ENCODE results near the gene GPC5.
"Not testable (repeated sequence)": the region's sequence is repeated elsewhere in the genome, so short reads cannot be mapped to it uniquely, and the experiment has no call there.

Gene GPC5

GRCh38 chr13:92260363-92260762 lies 861.9 kb downstream of the GPC5 start:
- no peak for DNase-seq (ENCODE audit: low read depth in 2 of 2)

- DNase-seq (ENCODE audit: low read depth in 2 of 2), result no peak
Observed at GRCh38 chr13:92262100-92262788, 863.8 kb downstream of the GPC5 start.

- no peak for DNase-seq (ENCODE audit: low read depth in 2 of 2)
Observed at GRCh38 chr13:92265408-92265807, 867.0 kb downstream of the GPC5 start.

DNA sequence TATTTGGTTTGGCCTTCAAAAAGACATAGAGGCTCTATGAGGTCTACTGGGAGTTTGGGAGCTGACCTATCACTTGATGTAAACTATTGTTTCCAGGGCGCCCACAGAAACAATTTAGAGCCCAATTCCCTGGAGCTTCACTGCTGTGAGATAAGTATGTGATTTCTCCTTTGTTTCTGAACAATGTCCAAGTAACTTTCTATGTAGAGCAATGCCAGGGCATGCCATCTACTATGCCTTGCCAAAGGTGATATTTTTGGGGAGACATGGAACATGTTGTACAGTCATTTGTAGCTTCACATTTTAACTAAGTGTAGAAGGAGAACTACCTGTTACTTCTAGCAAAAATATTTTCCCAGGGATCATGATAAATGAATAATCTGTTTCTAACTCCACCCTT lies 872.6 kb downstream of the GPC5 start:
- DNase-seq (ENCODE audit: low read depth in 2 of 2), result no peak

- no peak for DNase-seq (ENCODE audit: low read depth in 2 of 2)
Observed at GRCh38 chr13:92272177-92272576, 873.8 kb downstream of the GPC5 start.

- not testable (repeated sequence) for DNase-seq (ENCODE audit: low read depth in 2 of 2)
Observed at GRCh38 chr13:92280986-92281385, 882.6 kb downstream of the GPC5 start.

DNA sequence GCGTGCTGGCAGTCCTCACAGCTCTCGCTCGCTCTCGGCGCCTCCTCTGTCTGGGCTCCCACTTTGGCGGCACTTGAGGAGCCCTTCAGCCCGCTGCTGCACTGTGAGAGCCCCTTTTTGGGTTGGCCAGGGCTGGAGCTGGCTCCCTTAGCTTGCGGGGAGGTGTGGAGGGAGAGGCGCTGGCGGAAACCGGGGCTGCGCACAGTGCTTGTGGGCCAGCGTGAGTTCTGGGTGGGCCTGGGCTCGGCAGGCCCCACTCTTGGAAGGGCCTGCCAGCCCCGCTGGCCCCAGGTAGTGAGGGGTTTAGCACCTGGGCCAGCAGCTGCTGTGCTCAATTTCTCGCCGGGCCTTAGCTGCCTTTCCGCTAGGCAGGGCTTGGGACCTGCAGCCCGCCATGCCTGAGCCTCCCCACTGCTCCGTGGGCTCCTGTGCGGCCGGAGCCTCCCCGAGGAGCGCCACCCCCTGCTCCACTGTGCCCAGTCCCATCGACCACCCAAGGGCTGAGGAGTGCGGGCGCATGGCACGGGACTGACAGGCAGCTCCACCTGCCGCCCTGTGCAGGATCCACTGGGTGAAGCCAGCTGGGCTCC lies 892.4 kb downstream of the GPC5 start:
- not testable (repeated sequence) for DNase-seq (ENCODE audit: low read depth in 2 of 2)

GRCh38 chr13:92294533-92294932 lies 896.1 kb downstream of the GPC5 start:
- DNase-seq (ENCODE audit: low read depth in 2 of 2), result not testable (repeated sequence)

DNA sequence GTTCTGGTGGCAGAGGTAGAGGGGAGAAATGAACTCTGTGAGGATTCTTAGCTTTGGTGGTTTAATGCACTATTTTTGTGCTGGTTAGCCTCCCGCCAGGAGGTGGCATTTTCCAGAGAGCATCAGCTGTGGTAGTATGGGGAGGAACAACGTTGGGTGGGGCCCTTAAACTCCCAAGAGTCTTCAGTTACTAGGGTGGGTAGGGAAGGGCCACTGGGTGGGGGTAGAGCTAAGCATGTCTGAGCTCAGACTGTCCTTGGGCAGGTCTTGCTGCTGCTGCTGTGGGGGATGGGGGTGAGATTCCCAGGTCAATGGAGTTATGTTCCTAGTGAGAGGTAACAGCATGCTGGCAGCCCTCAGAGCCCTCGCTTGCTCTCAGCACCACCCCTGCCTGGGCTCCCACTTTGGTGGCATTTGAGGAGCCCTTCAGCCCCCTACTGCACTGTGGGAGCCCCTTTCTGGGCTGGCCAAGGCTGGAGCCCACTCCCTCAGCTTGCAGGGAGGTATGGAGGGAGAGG lies 897.8 kb downstream of the GPC5 start:
- DNase-seq (ENCODE audit: low read depth in 2 of 2), result not testable (repeated sequence)

- DNase-seq (ENCODE audit: low read depth in 2 of 2), result no peak
Observed at GRCh38 chr13:92297971-92298942, 899.8 kb downstream of the GPC5 start.

- no peak for DNase-seq (ENCODE audit: low read depth in 2 of 2)
Observed at GRCh38 chr13:92300651-92301050, 902.2 kb downstream of the GPC5 start.

DNA sequence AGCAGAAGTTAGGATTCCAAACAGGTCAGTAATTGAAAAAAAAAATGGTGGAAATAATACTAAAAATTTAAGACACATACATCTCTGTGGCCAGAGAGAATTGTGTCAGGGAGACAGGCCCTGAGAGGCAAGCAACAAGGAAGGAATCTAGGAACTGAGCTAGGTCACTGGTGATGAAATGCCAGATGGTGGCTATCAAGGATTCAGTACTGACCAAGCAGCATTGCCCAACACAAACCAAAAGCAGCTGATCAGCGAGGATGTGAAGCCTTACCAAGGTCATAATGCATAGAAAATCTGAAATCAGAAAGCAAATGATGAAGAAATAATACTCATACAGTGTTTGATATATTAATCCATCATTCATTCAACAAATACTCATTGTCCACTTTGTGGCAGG lies 905.0 kb downstream of the GPC5 start:
- DNase-seq (ENCODE audit: low read depth in 2 of 2), result no peak

- DNase-seq (ENCODE audit: low read depth in 2 of 2), result no peak
Observed at GRCh38 chr13:92307752-92308151, 909.3 kb downstream of the GPC5 start.

DNA sequence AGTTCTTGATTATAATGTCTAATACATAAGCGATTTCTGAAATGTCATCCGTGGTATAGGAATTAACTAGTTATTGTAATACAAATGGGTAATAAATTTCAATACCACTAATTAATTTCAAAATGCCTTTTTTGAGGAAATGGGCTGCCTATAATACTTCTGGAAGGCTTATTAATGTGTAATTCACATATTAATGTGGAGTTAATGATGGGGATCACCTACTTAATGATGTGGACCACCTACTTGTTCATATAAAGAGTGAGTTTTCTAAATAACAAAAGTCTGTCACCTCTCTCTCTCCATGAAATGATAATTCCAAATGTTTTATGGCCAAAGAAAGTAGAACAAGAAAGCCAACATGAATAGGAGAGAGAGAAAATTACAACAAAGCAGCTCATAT lies 914.4 kb downstream of the GPC5 start:
- DNase-seq (ENCODE audit: low read depth in 2 of 2), result no peak

DNA sequence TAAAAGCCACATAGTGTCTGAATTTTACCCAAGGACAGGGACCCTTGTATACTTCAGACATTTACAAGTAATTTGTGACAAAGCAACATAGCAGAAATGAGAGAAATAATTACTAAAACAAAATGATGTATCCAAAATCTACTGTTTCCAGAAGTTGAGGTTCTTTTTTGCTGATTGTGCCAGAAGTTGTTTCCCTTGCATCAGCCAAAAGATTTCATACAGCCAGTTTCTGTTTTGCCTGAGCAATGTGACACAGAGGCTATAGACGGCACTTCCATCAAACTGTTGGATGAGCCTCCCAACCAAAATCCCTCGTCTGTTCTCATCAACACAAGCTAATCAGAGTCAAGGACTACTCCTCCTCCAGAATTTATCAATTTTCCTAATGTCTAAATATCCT lies 915.0 kb downstream of the GPC5 start:
- no peak for DNase-seq (ENCODE audit: low read depth in 2 of 2)

DNA sequence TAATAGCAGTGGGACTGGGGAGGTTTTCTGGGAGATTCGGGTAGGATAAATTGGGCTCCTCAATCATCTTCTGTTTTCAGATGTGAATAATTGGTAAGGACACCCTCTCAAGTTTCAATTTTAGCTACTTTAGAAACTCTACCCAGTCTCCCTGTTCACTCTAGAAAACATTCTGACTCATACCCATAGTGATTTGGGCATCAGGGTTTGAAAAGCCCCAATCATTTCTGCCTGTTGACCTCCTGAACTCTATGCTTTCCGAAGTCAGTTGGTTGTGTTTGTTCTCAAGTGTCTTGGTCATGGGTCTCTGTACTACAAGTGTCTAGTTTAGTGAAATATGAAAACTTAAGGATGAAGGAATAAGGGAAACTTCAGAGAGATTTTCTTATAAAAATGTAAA lies 916.8 kb downstream of the GPC5 start:
- no peak for DNase-seq (ENCODE audit: low read depth in 2 of 2)

DNA sequence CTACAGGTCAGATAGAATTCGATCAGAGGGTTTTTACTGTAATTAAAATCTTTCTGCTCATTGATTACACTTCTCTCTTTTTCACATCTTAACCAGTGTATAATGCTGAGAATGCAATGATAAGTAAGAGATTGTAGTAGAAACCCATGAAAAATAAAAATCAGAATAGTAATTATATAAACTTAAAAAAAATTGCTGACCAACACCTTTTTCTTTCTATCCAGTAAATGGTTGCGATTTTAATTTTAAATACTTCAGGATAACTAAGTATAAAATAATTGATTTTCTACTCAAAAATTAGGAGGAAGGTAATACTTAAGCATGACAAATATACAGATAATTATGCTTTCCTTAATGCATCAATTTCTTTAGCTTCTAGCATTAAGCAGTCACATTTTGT lies 917.6 kb downstream of the GPC5 start:
- DNase-seq (ENCODE audit: low read depth in 2 of 2), result no peak

DNA sequence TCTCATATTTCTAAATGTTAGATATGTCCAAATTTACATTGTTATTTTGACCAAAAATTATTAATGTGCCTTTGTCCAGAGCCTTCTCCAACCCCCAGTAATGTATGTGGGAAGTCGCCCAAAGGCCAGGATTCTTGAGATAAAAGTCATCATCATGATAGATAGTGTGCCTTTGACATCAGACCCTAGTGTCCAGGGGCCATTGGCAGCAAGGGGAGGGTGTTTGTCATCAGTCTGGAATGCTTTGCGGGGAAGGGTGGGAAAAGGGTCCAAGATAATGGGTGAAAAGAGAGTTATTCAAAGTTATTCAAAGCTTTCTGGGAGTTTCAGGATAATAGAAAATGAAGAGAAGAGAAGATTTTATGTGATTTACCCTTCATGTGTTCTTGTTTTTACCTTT lies 918.6 kb downstream of the GPC5 start:
- DNase-seq (ENCODE audit: low read depth in 2 of 2), result no peak

DNA sequence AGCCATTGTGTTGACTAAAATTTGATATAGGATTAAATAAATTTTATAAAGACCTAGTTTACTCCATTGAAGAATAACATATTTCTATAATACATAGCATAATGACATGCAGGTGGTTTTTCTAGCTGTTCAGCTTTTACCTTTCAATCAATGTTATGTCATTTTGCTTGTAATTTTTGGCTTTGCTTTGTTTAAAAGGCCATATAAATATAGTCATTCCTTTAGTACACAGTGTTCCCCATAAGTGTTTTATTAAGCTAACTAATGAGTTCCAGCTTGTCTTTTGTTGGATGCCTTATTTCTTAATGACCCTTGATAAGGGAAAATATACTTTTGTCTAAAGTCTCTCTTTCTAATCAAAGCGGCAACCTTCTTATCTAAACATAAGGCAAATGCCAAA lies 921.9 kb downstream of the GPC5 start:
- DNase-seq (ENCODE audit: low read depth in 2 of 2), result no peak

- no peak for DNase-seq (ENCODE audit: low read depth in 2 of 2)
Observed at GRCh38 chr13:92321174-92321573, 922.8 kb downstream of the GPC5 start.

- DNase-seq (ENCODE audit: low read depth in 2 of 2), result no peak
Observed at GRCh38 chr13:92345627-92346026, 947.2 kb downstream of the GPC5 start.

GRCh38 chr13:92346046-92346445 lies 947.6 kb downstream of the GPC5 start:
- DNase-seq (ENCODE audit: low read depth in 2 of 2), result no peak
